HG03064 (cell line): ENCODE results near the gene NCMAP.

ENCODE experiments used
- ATAC-seq: cut with Tn5 transposase; IDR thresholded peaks from one replicate; pipeline ENCODE4 v1.9.1; 2021; ENCODE audit warnings: low read depth; ENCODE audit not compliant: unreplicated experiment

NCMAP gene

GRCh38 chr1:24567792-24568388, 12.0 kb downstream of the NCMAP start:
- no peak for ATAC-seq

GRCh38 chr1:24568475-24568874, 12.6 kb downstream of the NCMAP start:
- ATAC-seq = no peak

- ATAC-seq = no peak
Measured at GRCh38 chr1:24570265-24571125, 14.6 kb downstream of the NCMAP start.

- no peak for ATAC-seq
Measured at GRCh38 chr1:24572301-24572700, 16.4 kb downstream of the NCMAP start.

- ATAC-seq = no peak
Measured at GRCh38 chr1:24575905-24576587, 20.2 kb downstream of the NCMAP start.

GRCh38 chr1:24578846-24579245, 23.0 kb downstream of the NCMAP start:
- ATAC-seq = no peak

- ATAC-seq = no peak
Measured at GRCh38 chr1:24580756-24581155, 24.9 kb downstream of the NCMAP start.

- ATAC-seq = no peak
Measured at GRCh38 chr1:24584171-24584647, 28.3 kb downstream of the NCMAP start.

GRCh38 chr1:24586119-24586518, 30.2 kb downstream of the NCMAP start:
- no peak for ATAC-seq

GRCh38 chr1:24586970-24587820, 31.3 kb downstream of the NCMAP start:
- no peak for ATAC-seq

GRCh38 chr1:24588573-24588972, 32.7 kb downstream of the NCMAP start:
- no peak for ATAC-seq

- no peak for ATAC-seq
Measured at GRCh38 chr1:24589200-24589599, 33.3 kb downstream of the NCMAP start.

- ATAC-seq = no peak
Measured at GRCh38 chr1:24591781-24592180, 35.9 kb downstream of the NCMAP start.

- ATAC-seq = no peak
Measured at GRCh38 chr1:24594328-24594598, 38.4 kb downstream of the NCMAP start.

- ATAC-seq = no peak
Measured at GRCh38 chr1:24596401-24596880, 40.6 kb downstream of the NCMAP start.

GRCh38 chr1:24599265-24599664, 43.4 kb downstream of the NCMAP start:
- no peak for ATAC-seq

GRCh38 chr1:24600551-24600950, 44.7 kb downstream of the NCMAP start:
- no peak for ATAC-seq

- ATAC-seq = no peak
Measured at GRCh38 chr1:24605534-24606295, 49.8 kb downstream of the NCMAP start.

- ATAC-seq = no peak
Measured at GRCh38 chr1:24606296-24606605, 50.4 kb downstream of the NCMAP start.

- no peak for ATAC-seq
Measured at GRCh38 chr1:24606621-24607020, 50.7 kb downstream of the NCMAP start.
